Superior temporal gyrus (tissue), 1 donor: ENCODE measurements around the gene KCNJ4.

Experiments used
- DNase-seq: peaks from one replicate; pipeline ENCODE4 v3.0.0-alpha.2; 2016; ENCODE audit errors: extremely low spot score

The KCNJ4 gene

DNA sequence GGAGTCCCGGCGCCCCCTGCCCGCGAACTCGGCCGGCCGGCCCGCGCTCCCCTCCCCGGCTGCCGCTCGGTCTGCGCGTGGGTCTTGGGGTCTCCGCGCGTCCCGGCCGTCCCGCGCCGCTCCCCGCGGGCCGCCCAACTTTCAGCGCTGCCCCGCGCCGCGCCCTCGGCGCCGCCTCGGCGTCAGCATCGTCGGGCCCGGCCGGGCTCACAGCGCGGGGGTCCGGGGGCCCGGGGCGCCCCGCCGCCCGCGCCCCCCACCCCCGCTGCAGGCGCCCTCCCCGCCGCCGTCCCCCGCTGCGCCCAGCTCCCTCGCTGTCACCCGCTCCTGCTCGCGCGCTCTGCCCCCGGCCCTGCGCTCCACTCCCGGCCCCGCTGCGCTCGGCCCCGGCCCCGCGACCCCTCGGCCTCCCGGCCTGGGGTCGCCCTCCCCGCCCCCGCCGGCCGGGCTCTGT is at the start of gene KCNJ4:
Gene KCNJ4, minus strand, starts transcription at position 124 of the 454 bp plus-strand sequence. CDS start 27,067 bp downstream, outside the sequence.
- no peak for DNase-seq

DNA sequence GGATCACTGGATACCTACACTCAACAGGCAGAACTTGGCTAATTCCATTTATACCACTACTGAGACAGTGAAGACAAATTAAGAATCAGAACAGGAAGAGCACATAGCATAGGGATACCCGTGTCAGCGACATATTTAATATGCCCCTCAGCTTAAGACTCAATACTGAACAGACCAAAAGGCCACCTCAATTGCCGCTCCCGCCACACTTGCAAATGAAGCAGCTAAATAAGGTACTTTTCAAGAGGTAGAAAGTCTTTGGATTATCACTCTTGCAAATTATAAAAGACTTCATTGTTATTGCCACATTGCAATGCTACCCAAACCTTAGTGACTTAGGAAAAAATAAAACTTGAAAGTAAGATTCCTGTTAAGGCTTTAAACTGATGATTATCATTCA is 48.0 kb upstream of the KCNJ4 start:
- no peak for DNase-seq

DNA sequence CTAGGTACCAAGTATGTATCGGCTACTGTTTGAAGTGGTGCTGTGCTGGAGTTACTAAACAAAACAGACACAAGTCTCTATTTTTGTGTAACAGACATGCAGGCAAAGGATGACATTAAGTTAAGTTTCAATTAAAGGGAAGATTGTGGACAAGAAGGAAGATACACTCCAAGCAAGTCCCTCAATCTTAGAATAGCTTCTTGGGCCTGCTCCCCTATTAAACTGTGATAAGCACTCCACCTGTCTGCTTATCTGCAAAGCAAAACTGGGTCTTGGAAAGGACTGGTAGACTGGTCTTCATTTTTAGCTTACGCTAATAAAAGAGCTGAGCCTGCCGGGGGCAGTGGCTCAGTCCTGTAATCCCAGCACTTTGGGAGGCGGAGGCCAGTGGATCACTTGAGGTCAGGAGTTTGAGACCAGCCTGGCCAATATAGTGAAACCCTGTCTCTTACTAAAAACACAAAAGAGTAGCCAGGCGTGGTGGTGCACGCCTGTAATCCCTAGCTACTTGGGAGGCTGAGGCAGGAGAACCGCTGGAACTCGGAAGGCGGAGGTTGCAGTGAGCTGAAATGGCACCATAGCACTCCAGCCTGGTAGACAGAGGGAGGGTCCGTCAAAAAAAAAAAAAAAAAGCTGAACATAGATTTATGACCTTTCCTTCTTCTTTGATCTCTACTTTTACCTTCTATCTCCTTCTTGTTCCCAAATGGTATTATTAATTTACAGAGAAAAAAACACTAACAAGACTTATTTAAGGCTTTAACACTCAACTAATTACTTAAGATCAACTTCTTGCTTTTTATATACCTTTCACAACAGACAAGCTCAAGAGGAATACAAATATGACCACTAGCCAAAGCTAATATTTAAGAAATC is 47.0 kb upstream of the KCNJ4 start:
- no peak for DNase-seq

DNA sequence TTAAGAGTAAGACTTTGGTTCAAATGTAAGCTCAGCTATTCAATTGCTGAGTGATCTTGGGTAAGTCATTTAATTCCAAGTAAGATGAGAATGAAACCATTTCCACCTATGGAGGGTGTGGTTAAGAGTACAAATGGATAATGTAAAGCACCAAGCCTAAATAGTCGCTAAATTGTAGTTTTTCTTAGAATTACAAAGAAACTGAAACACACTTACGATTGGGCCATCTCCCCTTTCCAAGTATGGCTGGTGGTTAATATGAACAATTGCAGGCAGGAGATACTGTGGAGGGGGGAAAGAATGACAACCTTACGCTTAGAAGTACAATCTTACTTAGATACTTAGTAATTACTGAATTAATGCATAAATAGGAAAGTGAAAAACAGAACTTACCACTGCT is 42.9 kb upstream of the KCNJ4 start:
- DNase-seq = no peak

DNA sequence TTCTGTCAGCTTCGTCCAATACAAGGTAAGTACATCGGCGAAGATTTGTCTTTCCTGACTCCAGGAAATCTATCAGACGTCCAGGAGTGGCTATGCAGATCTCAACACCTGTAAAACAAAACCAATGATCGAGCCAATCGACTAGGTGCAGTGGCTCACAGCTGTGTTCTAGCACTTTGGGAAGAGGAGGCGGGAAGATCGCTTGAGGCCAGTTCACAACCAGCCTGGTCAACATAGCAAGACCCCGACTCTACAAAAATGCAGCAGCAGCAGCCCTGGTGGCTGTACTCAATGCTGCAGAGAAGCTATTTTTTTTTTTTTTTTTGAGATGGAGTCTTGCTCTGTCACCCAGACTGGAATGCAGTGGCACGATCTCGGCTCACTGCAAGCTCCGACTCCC is 39.9 kb upstream of the KCNJ4 start:
- DNase-seq = no peak

DNA sequence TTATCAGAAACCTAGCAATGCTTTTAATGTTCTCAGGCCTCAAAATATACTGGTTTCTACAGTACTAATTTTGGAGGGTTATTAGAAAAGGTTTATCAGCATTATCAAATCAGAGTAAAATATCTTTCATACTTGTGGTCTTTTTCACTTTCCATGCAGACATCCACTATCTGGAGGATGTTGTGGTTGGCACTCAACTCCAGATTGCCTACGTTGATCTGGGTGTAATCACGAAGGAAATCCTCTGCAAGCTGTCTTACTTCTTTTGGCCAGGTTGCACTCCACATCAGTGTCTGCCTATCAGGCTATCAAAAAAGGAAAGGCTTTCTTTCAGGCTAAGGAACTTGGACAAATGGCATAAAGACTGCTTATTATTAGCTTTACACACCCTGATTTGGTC is 39.5 kb upstream of the KCNJ4 start:
- no peak for DNase-seq

DNA sequence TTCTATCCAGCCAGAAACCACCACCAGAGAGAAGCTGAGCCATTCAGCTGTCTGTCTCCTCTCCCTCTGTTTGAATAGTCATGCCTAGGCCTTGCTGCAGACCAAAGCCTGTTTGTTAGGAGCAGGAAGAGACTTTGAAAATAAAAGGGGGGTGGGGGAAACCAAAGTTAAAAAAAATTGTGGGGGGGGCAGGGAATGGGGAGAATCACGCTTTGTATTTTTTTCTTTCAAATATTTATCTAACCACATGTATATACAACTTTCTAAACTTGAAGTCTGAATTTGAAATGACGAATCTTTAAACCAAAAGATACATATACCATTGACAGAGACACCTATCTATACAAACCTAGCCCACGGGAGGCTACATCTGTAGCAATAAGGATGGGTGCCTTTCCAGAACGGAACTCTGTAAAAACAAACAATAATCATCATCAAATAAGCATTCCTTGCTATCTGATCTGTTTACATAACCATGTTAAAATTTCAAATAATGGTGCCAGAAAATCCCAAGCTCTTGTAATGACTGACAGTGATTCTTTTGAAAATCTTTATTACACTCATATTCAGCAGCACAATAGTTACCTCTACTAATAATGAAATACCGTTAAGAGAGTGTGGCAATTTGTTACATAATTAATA is 36.8 kb upstream of the KCNJ4 start:
- DNase-seq = no peak

DNA sequence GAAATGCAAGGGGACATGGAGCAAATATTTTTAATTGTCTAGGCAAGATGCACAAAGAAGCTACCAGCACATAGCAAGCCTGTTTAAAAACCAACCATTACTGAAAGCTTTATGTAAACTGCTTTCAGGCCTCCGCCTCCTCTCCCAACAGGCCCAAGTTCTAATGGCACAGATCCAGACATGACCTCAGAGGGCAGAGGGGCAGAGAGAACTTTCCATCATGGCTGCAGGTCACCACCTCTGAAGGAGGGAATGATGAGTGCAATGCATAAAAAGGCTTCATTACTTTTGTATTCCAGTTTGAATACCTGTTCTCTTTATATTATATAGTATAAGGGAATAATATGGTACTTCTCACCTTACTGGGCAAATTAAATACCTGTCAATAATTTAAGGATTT is 35.9 kb upstream of the KCNJ4 start:
- DNase-seq = peak; percentile 77

DNA sequence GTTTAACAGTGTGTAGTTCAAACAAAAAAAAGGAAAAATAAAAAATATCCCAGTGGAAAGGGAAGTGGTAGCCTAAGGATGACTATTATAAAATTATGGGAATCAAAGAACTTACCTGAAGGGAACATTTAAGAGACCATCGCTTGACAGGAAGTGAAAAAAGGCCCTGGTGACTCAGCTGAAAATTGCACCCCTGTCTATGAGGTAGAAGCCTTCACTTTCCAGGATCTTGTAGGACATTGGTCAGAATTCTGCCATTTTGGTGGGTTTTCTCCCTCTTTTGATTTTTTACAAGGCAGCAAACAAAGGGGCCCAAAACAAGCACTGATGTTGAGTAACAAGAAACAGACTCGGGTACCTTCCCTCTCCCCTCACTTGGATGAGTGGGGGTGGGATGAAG is 35.5 kb upstream of the KCNJ4 start:
- no peak for DNase-seq

DNA sequence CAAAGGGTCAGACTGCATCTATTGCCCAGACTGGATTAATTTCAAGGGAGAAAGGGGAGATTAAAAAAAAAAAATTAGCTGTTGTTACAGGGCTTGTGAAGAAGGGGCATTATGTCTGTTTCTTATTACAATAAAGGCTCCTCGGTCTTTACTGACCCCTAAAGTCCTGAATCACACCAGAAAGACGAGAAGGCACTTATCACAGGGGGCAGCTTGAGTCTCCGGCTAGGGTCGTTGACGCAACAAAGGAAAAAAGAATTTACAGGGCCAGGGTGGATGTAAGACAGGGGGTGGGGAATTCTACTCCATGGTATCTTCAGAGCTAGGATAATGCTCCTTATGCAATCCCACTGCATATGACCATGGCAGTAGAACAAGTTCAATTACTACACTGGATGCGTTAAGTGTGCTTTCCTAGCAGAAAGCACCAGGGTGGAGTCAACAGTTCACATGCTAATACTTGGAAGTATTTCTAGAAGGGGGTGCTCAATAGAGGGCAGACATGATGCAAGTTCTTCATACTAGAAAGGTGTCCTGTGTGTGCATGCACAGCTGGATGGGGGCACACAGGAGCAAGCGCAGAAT is 34.7 kb upstream of the KCNJ4 start:
- no peak for DNase-seq

DNA sequence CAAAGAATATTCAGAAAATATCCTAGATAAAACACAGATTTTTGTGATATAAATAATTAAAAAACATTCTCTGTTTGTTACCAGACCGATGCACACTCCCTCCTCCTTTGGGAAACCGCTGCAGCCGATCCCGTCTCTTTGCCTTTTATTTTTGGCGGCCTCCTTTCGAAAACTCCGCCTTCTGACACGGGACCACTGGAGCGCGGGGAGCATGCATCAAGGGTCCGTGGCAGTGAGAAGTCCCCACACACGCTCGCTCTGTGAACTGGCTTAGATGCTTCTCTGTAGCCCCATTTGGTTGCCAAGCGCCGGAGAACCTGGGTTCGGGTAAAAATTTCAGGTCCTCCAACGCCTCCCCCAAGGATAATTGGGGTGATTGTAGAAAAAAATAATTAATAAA is 34.1 kb upstream of the KCNJ4 start:
- DNase-seq = no peak

DNA sequence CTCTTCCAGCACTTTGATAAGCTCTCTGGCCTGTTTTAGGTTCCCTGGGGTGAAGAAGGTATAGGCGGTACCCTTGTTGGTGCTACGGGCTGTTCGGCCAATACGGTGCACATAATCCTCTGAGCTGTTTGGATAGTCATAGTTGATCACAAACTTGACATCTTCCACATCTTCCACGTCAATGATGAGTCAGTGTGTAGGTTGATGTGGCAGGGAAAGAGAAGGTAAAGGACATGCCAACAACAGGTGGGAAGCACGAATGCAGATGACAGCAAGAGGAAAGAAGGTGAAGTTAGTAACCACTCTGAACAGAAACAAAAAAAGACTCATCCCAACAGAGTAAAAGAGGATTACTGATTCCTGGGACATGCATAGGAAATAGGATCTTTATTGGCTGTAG is 32.9 kb upstream of the KCNJ4 start:
- DNase-seq = no peak

DNA sequence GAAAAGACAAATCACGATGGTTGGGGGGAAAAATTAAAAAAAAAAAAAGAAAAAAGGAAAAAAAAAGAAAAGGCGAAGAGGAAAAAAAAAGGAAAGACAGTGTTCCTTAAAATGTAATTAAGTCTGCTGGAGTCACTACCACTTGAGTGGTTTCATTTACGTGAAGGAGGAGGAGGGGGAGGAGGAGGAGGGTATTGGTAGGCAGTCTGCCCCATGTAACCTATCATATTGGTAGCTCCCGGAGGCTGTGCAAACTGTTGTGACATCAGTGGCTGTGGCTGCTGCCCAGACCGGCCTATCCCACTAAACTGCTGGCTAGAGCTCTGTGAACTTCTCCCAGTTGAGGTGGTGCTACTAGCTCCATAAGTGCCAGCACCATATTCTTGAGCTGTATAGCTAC is 30.8 kb upstream of the KCNJ4 start:
- no peak for DNase-seq

DNA sequence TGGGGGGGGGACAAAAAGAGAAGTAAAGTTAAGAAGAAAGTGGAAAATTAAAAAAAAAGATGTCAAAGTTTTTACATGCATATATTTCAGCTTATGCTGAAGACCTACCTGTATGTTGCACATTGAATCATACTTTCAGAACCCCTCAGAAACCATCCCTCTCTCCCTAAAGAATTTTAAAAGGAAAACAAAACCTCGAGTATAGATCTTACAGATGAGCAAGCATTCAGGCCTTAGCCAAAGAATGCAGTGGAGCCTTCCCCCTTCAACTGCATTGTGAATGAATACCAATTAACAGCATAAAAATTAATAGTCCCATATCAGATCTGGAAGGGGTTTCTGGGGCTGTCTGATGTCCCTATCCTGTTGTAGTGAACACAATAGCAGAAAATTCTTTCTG is 29.2 kb upstream of the KCNJ4 start:
- DNase-seq = no peak

DNA sequence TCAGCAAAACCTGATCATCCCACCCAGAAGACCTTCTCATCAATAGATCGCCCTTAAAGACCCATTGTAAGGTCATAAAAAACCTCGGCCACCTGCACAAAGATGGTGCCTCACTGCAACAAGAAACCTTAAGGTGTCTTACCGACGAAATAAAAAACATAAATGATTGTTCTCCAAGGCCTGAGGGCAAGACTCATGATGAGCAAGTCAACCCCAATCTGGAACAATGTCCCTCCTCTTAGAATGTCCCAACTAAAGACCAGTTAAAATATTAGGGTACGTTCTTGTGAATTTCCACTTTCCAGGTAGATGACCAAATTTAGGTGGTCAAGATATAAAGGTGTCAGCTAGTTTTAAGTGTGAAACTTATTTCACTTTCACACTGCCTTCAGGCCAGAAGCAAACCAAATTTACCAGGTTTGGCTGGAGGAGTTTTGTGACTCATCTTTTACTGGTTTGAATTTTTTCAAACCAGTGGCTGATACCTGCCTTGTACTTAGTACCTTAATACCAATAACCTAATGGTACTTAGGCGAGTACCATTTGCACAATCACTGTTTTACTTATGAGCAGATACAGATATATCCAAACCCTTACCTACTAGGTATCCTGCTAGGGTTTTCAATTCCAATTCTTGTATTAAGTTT is 27.8 kb upstream of the KCNJ4 start:
- DNase-seq = no peak

DNA sequence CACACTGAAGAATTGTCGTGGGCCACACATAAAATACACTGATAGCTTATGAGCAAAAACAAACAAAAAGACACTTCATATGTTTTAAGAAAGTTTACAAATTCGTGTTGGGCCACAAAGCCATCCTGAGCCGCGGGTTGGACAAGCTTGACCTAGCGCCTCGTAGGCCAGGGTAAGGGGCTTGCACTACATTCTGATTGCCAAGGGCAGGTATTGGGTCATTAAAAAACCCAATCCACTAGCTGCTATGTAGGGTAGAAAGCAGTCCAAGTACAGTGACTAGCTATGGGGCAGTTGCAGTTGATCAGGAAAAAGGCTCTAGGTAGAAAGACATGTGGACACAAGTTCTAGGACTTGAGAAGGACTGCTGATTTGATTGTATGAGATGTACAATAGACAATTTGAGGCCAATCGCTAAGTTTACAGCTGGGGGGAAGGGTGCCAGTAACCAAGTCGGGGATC is 26.9 kb upstream of the KCNJ4 start:
- no peak for DNase-seq

DNA sequence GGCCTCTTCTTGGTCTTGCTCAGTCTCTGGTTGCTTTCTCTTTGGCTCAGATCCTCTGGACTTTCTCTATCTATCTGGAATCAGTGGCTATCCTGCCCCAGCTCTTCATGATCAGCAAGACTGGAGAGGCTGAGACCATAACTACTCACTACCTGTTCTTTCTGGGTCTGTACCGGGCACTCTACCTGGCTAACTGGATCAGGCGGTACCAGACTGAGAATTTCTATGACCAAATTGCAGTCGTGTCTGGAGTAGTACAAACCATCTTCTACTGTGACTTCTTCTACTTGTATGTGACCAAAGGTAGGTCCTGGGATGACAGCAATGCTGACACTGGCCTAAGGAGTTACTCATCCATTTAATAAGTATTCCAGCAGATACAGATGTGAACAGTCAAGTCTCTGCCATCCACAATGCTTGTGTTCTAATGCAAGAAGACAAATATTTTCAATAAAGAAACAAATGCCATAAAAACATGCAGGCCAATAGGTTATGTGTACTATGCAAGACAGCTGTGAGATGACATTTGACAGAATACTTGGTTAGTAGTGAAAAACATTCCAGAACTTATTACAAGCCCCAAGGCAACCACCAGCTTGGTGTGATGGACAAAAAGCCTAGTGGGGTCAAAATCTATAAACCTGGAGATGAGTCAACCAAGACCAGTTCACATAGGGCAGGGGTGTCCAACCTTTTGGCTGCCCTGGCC is 26.3 kb upstream of the KCNJ4 start:
- DNase-seq = no peak

DNA sequence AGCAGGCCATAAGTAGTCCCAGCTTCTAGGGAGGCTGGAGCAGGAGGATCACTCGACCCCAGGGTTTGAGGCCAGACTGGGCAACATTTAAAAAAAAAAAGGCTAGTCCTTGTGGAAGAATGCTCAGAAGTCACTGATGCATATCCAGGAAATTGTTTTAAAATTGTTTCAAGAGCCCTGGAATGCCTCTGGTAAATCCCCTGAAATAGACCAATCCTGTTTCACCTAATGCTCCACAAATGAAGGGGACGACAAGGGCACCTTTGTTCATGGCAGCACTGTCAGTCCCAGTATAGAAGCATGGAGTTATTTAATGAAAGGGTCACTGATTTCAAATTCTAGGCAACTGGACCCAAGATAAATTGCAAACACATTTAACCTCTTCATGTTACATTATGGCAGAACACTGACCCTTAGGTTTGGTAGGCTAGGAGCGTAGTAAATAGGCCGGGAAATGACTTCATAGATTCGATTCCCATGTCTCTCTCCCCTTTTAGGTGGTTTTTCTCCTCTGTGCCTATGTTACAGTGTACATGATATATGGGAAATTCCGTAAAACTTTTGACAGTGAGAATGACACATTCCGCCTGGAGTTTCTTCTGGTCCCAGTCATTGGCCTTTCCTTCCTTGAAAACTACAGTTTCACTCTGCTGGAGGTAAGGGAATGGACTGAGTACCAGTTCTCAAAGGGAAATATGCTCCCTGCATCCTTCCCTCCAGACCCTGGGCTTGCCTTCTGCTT is 24.3 kb upstream of the KCNJ4 start:
- no peak for DNase-seq

DNA sequence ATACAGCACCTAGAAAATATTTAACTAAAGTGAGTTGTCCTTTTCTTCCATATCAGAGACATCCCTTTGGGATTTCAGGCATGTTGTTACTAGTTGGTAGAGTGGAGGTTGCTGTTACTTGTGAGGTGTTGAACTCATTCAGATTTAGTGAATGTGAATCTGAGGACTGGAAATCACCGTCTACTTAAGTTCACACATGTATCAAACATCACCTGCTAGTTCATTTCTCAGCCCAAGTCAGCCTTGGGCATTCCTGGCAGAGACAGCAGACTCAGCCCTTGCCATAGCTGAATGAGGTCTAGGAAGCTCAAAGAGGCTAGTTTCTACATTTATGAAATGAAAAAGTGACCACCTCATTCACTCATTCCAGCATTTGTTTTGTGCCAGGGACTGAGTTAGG is 22.6 kb upstream of the KCNJ4 start:
- DNase-seq = no peak

DNA sequence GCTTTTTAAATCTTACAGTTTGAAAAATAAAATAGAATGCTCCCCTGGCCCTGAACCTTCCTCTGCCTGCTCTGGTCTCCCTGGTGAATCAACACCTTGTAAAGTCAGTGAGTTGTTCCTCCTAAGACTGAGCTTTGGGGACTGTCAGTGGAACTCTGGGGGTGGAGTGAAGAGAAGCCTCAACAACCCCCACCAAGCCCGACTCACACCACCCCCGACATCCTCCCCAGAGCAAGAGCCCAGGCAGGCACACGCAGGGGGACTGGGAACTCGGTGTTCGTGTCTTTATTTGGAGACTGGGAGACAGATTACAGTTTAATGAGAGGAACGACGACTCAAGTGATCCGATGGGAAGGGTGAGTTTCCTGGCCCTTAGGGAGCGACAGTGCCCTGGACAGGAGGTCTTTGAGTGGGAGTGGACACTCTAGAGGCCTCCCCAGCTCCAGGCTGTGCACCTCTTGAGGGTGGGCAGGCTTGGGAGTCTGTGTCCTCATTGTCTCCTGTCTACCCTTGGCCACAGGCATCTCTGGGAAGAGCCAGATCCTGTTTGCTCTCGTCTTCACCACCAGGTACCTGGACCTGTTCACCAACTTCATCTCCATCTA is 19.1 kb upstream of the KCNJ4 start:
- DNase-seq = no peak

DNA sequence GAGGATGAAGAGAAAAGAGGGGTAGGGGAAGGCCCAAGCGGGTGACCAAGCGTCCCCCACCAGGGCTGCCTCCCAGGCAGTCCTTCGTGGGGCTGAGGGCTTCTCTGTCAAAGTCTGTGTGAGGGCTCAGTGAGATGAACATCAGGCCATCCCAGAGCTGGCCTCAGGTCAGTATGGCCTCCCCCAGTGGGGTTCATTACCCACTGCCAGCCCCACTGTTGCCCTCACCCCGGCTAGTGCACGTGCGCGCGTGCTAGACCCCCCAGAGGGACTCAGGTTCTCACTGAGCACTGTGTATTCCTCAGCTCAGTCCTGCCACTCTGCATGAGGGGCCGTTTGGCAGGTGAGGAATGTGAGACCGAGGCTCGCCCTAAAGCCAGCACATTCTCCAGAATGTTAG is 16.2 kb upstream of the KCNJ4 start:
- no peak for DNase-seq
